Cardiac fibroblast (primary cell): Measurements from ENCODE around the gene SFTPA1.
"Not testable (repeated sequence)": the region's sequence is repeated elsewhere in the genome, so short reads cannot be mapped to it uniquely, and the experiment has no call there.

ENCODE experiments used
- DNase-seq, 2 donors: peaks; one replicate each; pipeline versions ENCODE4 v3.0.0 to v3.0.0-alpha.2; 2010; ENCODE audit warnings: low read depth in 2 of 2
- H3K4me3 ChIP-seq, 2 donors: replicated peaks in 1 of 2; 1 replicate in 1 of 2; 2 replicates in 1 of 2; pipeline ENCODE4 v1.5.1; 2011; ENCODE audit warnings: low read depth in 2 of 2, low read length in 2 of 2, mild to moderate bottlenecking in 2 of 2, moderate library complexity in 1 of 2
- TF ChIP-seq, protein P1 (sequence below): IDR thresholded peaks from one replicate; pipeline ENCODE4 v1.5.1; 2011; ENCODE audit warnings: low read depth, mild to moderate bottlenecking, low read length, inconsistent platforms

SFTPA1 gene

DNA sequence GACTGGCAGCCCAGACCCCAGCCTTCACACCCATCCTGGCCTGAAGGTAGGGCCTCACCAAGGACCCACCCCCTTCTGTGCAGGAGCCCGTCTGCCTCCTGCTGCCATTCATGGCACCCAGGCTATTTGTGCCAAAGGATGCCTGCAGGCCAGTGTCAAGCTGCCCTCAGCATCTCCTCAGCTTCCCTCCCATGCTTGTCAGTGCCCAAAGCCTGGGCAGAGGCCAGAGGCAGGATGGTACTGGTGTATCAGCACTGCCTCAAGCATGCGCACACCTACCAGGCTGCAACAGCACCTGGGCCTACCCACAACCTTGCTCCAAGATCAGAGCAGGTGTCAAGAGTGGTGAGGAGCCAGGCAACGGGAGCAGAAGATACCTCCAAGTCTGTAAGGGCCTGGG is 27.6 kb downstream of the SFTPA1 start:
- TF ChIP-seq, protein P1, sequence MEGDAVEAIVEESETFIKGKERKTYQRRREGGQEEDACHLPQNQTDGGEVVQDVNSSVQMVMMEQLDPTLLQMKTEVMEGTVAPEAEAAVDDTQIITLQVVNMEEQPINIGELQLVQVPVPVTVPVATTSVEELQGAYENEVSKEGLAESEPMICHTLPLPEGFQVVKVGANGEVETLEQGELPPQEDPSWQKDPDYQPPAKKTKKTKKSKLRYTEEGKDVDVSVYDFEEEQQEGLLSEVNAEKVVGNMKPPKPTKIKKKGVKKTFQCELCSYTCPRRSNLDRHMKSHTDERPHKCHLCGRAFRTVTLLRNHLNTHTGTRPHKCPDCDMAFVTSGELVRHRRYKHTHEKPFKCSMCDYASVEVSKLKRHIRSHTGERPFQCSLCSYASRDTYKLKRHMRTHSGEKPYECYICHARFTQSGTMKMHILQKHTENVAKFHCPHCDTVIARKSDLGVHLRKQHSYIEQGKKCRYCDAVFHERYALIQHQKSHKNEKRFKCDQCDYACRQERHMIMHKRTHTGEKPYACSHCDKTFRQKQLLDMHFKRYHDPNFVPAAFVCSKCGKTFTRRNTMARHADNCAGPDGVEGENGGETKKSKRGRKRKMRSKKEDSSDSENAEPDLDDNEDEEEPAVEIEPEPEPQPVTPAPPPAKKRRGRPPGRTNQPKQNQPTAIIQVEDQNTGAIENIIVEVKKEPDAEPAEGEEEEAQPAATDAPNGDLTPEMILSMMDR, result no peak
- no peak overlapping the region for H3K4me3 ChIP-seq
- DNase-seq, result no peak

- DNase-seq, result not testable (repeated sequence)
These were observed 42.0 kb downstream of the SFTPA1 start for GRCh38 chr10:79652695-79653094.

DNA sequence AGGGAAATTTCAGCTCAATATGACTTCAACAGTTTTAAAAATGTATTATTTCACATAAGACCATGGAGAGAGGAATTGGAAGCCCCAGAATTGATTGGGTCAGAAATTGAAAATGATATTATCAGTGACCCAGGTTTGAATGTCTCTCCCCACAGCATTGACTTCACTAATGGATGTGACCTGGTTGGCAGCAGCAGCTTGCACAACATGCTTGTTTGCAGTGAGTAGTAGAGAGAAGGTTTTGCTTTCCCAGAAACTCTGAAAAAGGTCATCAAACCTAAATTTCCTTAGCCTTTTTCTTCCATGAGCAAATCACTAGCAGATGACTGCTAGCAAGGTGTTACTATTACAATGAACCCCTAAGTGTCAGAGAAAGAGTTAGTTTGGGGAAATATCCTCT is 52.5 kb downstream of the SFTPA1 start:
- not testable (repeated sequence) for DNase-seq, H3K4me3 ChIP-seq

More at GRCh38 chr10:79652695-79653094, 42.0 kb downstream of the SFTPA1 start:
- not testable (repeated sequence) for H3K4me3 ChIP-seq

DNA sequence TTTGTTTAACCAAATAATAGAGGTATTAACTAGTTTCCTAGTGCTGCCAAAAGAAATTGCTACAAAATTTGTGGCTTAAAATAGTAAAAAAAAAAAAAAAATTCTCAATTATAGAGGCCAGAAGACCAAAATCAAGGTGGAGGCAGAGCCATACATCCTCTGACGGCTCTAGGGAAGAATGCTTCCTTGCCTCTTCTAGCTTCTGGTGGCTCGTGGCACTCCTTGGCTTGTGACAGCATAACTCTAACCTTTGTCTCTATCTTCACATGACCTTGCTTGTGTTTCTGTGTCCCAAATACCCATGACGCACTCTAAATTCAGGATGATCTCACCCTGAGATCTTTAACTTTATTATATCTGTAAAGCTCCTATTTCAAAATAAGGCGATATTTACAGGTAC is 53.9 kb downstream of the SFTPA1 start:
- DNase-seq, H3K4me3 ChIP-seq: not testable (repeated sequence)
